ENCODE measurements around the gene GPR15.

Gene GPR15

DNA sequence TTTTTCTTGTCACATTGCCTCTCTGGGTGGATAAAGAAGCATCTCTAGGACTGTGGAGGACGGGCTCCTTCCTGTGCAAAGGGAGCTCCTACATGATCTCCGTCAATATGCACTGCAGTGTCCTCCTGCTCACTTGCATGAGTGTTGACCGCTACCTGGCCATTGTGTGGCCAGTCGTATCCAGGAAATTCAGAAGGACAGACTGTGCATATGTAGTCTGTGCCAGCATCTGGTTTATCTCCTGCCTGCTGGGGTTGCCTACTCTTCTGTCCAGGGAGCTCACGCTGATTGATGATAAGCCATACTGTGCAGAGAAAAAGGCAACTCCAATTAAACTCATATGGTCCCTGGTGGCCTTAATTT, 478 bp downstream of the GPR15 start:
- DNase-seq, result no peak

DNA sequence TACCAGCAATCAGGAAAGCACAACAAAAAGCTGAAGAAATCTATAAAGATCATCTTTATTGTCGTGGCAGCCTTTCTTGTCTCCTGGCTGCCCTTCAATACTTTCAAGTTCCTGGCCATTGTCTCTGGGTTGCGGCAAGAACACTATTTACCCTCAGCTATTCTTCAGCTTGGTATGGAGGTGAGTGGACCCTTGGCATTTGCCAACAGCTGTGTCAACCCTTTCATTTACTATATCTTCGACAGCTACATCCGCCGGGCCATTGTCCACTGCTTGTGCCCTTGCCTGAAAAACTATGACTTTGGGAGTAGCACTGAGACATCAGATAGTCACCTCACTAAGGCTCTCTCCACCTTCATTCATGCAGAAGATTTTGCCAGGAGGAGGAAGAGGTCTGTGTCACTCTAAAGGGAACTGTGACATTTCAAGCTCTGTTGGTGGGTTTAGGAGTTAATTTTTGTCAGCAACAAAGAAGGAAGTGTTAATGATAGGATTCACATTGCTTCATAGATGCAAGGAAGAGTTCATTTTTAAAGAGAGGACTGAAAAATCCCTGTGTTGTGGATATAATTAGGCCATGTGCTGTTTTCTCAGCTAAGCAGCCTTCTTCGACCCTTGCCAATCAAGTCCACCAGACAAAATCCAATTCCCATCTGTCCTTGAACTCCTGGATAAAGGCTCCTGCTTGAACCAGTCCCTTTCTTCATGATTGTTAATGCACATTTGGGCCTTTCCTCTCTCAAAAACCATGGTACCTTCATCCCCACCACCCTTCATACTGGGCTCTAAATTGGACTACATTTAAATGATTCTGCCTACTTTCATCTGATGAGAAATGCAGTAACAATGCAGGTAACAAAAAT, 1.2 kb downstream of the GPR15 start:
- no peak for DNase-seq

GRCh38 chr3:98534168-98534567, 2.4 kb downstream of the GPR15 start:
- no peak for DNase-seq

DNA sequence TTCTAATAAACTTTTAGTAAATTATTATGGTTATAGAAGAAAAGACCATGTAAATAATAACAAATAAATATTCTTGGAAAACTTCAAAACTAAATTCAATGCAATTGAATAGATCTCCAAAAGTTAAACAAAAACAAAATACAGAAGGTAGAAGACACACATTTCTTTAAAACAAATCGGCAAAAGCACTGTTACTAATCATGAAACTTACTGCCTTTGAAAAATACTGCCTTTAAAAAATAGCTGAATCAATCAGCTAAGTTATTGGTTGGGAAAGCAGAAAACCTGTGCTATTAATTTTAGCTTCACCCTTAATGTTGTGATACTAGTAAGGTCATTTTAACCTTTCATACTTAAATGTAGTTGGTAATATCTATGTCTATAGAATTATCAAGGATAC, 3.0 kb downstream of the GPR15 start:
- DNase-seq, result no peak

DNA sequence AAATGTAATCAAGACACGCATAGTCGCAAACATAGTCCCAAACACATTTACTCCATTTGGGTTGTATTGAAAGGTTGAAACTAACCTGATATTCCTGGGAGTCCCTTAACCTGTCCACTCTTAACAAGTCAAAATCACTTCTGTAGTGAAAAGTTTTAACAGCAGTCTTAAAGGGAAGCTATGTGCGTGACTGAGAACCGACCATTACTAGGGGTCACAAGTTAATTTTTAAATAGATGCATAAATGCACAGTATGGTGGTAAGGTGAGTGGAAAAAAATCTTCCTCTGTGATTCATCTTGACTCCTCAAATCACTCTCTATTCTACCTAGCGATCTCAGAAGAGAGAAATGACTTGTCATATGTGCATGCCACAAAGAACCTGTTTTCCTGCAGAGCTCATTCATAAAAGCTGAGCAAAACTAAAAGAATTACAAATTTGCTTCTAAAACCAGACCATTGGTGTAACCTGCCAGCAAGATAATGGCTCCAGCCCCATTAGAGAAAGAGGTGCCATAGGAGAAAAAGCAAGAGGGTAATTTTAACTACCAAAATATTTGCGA, 4.8 kb downstream of the GPR15 start:
- no peak for DNase-seq

- no peak for DNase-seq
Measured at GRCh38 chr3:98540346-98540745, 8.6 kb downstream of the GPR15 start.

- DNase-seq, result no peak
Measured at GRCh38 chr3:98541695-98542094, 9.9 kb downstream of the GPR15 start.

DNA sequence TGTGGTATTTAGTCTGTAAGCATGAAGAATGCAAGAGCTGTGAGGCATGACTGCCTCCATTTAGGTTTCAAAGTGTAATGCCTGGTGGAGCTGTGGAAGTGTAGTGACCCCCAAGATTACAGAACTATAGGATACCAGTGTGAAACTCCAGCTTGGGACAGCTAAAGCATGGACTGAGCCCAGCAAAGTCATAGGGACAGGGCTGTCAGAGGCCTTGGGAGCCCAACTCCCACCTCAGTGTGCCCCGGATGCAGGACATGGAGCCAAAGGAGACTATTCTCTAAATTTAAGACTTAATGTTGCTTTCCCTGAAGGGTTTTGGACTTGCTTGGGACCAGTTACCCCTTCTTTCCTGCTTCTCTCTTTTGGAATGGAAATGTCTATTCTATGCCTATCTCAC, 10.8 kb downstream of the GPR15 start:
- DNase-seq, result no peak

DNA sequence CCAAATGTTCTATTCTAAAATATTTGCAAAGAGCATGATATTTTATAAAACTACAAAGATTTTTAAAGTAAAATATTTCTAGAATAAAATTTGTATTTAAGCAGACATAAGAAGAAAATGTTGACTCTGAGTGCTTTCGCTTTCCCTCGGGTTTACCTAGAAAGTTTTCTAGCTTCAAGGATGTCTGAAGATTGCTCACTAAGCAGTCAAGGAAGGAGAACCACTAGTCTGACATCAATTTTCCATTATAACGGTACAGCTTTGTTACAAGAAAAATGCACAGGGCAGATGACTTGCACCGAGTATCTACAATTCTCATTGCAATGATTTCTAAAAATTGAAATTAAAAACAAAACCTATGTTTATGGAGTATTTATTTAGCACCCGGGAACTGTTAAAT, 14.2 kb downstream of the GPR15 start:
- DNase-seq, result no peak

DNA sequence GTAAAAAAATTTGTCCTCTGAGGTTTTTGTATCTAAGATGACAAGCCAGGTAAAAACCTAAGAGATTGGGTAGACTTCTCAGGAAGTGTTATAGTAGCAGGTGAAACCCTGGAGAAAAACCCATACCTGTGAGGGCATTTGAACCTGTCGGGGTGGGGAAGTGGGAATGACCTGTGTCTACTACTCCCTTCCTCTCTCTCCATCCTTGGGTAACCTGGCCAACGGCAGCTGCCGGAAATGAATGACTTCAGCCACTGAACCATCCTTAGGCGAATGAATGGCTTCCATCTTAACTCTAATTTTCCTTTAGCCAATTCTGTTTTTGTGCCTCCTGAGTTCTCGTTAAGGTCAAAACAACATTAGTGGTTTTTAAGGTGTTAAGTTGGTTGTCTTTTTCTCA, 16.8 kb downstream of the GPR15 start:
- no peak for DNase-seq

- DNase-seq, result no peak
Measured at GRCh38 chr3:98550833-98551232, 19.1 kb downstream of the GPR15 start.

DNA sequence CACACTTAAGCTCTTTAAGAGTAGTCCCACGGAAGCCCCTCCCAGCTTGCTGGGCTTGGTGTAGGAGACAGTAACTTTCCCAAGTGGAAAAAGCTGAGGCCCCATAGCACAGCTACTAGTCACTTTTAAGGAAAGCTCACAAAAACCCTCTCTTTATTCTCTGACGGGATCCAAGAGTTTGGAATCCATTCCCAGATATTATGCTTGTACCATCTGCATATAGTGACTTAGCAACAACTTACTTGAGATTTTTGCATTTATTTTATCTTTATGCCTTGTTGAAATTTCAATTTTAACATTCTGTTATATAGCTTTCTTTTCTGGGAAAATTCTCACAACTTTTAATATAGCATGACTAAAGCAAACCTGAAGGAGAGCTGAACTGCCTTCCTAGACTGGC, 19.5 kb downstream of the GPR15 start:
- DNase-seq, result no peak

DNA sequence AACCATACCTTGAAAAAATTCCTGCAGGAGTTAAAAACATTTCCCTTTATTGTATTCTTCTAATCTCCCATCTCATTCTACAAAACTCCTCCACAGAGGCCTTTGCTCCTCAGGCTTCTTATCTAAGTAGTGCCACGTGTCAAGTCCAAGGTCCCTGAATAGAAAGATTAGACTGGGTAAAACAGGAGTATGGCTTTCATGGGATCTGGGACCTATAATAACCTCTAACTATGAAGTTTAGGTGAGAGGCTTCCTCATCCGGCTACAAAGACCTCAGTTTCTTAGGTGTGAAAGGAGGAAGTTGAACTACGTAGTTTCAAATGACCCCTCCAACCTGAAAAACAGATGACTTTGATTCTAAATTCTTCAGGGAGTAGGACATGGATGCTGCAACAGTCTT, 20.0 kb downstream of the GPR15 start:
- no peak for DNase-seq

GRCh38 chr3:98552232-98553020, 20.6 kb downstream of the GPR15 start:
- no peak for DNase-seq

- DNase-seq, result no peak
Measured at GRCh38 chr3:98553021-98553563, 21.3 kb downstream of the GPR15 start.

GRCh38 chr3:98553753-98554152, 22.0 kb downstream of the GPR15 start:
- DNase-seq, result no peak

GRCh38 chr3:98554580-98554979, 22.8 kb downstream of the GPR15 start:
- DNase-seq, result no peak

DNA sequence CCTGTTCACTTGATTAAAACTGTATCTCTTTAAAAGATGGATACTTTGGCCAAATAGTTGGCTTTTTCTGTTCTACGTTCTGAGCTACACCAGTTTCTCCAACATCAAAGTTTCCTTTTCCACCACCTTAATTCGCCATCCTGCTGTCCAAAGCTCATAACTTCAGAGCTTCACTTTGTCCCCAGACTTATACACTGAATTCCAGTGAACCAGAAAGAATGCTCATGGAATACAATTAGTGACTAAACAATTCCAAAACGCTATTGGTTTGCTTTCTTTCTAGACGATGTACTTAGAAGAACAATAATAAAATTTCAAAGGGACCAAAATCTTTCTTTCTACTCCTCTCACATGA, 23.2 kb downstream of the GPR15 start:
- DNase-seq, result no peak

- DNase-seq, result no peak
Measured at GRCh38 chr3:98556164-98557130, 24.7 kb downstream of the GPR15 start.

DNA sequence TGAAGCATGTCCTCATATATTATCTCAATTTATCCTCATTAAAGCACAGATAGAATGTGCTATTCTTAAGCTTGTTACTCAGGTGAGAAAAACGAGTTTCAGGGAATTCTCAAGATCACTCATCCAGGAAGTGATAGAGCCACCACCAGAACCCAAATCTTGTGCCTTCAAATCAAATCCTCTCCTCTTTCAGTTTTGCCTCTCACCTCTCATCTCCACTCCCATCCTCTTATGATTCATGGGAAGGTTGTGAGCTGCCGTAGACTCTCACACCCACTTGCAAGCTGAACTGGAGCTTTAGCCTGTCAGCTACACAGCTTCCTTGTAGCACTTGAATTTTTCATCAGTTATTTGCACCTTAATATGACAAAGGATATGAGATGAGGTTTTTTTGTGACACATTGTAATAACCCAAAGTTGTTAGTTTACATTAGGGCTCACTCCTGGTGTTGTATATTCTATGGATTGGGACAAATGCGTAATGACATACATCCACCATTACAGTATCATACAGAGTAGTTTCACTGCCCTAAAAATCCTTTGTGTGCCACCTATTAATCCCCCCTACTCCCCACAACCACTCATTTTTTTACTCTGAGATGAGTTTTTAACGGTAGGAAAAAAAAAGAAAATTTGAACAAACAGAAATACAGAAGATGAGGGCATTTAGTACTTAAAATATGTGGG, 25.7 kb downstream of the GPR15 start:
- no peak for DNase-seq

DNA sequence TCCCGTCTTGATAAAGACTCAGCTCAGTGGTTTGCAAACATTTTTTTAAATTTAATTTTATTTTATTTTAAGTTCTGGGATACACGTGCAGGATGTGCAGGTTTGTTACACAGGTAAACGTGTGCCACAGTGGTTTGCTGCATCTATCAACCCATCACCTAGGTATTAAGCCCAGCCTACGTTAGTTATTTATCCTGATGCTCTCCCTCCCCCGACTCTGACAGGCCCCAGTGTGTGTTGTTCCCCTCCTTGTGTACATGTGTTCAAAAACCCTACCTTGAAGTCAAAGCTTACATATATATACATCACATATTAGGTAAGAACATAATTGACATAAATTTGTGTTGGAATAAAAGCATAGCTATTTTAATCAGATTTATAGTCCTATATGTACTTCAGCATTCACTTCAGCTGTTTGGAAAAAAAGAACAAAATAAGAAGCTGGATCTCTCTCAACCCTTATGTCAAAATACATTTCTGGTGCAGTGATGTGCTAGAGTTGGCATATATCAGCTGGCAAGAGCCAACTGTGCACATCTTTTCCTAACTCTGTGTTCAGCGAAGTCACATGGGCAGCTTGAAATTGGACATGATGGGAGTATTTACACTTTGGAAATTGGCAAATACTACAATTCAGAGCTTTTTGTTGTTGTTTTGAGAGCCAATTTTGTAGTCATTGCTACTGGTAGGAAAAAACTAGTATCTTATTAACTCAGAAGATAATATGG, 26.5 kb downstream of the GPR15 start:
- no peak for DNase-seq

All from NCI-H748 treated with DMSO at 0.1 percent for 48 hours (cell line).